ENCODE results near the gene ATP5IF1. TPM values are rescaled to one million over a fixed set of nuclear protein-coding genes. Genes with fewer than 3 reads are reported as not detected.

Gene ATP5IF1
- polyA plus RNA-seq, 1 experiment, result 168 TPM

DNA sequence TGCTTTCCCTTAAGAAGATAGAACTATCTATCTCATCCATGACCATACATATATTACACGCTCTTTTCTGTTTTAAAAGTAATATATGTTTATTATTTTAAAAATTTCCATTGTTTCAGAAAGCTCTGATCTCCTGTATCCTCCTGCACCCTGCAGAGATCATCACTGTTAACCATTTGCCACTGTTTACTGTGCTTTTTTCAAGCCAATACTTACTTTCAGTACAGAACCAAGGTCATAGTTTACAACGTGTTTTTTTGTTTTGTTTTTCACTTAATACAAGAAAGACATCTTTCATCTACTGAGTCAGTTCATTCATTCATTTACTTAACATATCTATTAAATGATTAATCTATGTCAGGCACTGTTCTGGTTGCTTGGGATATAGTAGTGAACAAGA lies 33.6 kb downstream of the ATP5IF1 start:
- TF ChIP-seq, protein P1, sequence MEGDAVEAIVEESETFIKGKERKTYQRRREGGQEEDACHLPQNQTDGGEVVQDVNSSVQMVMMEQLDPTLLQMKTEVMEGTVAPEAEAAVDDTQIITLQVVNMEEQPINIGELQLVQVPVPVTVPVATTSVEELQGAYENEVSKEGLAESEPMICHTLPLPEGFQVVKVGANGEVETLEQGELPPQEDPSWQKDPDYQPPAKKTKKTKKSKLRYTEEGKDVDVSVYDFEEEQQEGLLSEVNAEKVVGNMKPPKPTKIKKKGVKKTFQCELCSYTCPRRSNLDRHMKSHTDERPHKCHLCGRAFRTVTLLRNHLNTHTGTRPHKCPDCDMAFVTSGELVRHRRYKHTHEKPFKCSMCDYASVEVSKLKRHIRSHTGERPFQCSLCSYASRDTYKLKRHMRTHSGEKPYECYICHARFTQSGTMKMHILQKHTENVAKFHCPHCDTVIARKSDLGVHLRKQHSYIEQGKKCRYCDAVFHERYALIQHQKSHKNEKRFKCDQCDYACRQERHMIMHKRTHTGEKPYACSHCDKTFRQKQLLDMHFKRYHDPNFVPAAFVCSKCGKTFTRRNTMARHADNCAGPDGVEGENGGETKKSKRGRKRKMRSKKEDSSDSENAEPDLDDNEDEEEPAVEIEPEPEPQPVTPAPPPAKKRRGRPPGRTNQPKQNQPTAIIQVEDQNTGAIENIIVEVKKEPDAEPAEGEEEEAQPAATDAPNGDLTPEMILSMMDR (IDR thresholded peaks at IDR 0.05; ENCODE audit: insufficient read depth, low read depth, low read length), result no peak
- Histone ChIP-seq H3K4me3 (ENCODE audit: low read depth, low read length) (no peak overlapping the region), H3K36me3 (ENCODE audit: control insufficient read depth, insufficient read depth, low read length) (peaks cover 30% of the 10 kb centered on the region), H3K27me3 (ENCODE audit: control insufficient read depth, insufficient read depth, low read length) (no peaks in the 10 kb centered on the region)
- DNase-seq (ENCODE audit: low read depth), result no peak
- ChIA-PET POLR2A (interaction anchor here (0.7 kb wide), 1 partner anchor 17 kb away, joined by 8 read pairs; no protein-coding TSS in a partner anchor), CTCF (interaction anchor here (0.6 to 1.0 kb wide), 2 partner anchors 19 kb away, joined by 3 read pairs; no protein-coding TSS in a partner anchor)

DNA sequence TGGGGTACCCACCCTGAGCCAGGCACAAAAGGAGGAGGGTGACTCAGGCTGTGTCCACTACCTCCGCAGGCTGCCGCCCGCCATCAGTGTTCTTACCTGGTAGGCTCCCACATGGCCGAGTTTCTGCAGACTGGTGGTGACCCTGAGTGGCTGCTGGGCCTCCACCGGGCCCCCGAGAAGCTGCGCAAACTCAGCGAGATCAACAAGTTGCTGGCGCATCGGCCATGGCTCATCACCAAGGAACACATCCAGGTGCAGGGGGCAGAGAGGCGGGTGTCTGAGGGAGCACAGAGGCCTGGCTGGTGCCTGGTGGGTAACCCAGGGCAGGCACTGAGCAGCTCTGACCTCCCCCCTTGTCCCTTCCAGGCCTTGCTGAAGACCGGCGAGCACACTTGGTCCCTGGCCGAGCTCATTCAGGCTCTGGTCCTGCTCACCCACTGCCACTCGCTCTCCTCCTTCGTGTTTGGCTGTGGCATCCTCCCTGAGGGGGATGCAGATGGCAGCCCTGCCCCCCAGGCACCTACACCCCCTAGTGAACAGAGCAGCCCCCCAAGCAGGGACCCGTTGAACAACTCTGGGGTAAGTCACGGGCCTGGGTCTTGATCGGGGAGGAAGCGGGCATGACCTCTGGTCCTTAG lies 36.4 kb downstream of the ATP5IF1 start:
- CTCF ChIA-PET, result no interaction called here
- POLR2A ChIA-PET, result no interaction called here
- Histone ChIP-seq H3K27me3 (ENCODE audit: control insufficient read depth, insufficient read depth, low read length) (no peaks in the 10 kb centered on the region), H3K36me3 (ENCODE audit: control insufficient read depth, insufficient read depth, low read length) (peaks cover 43% of the 10 kb centered on the region), H3K4me3 (ENCODE audit: low read depth, low read length) (no peak overlapping the region)
- no peak for DNase-seq (ENCODE audit: low read depth)
- TF ChIP-seq, protein P1 (IDR thresholded peaks at IDR 0.05; ENCODE audit: insufficient read depth, low read depth, low read length), result no peak

DNA sequence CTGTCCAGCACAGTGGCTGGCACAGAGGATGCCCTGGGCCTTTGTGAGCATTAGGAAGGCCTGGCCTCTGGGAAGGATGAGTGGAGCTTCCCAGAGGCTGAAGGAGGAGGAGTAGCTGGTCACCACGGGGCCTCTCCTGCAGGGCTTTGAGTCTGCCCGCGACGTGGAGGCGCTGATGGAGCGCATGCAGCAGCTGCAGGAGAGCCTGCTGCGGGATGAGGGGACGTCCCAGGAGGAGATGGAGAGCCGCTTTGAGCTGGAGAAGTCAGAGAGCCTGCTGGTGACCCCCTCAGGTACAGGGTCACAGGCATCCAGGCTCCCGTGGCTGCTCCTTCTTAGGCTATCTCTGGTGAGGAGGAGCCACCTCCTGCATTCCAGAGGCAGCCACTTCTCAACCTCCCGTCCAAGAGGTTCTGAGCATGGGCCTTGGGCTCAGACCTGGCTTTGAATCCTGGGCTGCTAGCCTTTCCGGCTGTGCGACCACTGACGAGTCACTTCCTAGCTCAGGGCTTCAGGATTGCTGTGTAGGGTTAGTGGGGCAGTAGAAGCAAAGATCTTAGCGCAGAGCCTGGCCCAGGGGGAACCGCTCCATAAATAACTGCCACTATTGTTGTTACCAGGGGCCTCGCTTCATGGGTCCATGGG lies 37.4 kb downstream of the ATP5IF1 start:
- H3K36me3 ChIP-seq (ENCODE audit: control insufficient read depth, insufficient read depth, low read length), result peaks cover 49% of the 10 kb centered on the region
- no peak overlapping the region for H3K4me3 ChIP-seq (ENCODE audit: low read depth, low read length)
- DNase-seq (ENCODE audit: low read depth), result no peak
- ChIA-PET POLR2A (no interaction called here), CTCF (interaction anchor here (0.5 kb wide), 1 partner anchor 120 kb away, joined by 3 read pairs; no protein-coding TSS in a partner anchor)
- TF ChIP-seq, protein P1 (IDR thresholded peaks at IDR 0.05; ENCODE audit: insufficient read depth, low read depth, low read length), result no peak
- no peaks in the 10 kb centered on the region for H3K27me3 ChIP-seq (ENCODE audit: control insufficient read depth, insufficient read depth, low read length)

DNA sequence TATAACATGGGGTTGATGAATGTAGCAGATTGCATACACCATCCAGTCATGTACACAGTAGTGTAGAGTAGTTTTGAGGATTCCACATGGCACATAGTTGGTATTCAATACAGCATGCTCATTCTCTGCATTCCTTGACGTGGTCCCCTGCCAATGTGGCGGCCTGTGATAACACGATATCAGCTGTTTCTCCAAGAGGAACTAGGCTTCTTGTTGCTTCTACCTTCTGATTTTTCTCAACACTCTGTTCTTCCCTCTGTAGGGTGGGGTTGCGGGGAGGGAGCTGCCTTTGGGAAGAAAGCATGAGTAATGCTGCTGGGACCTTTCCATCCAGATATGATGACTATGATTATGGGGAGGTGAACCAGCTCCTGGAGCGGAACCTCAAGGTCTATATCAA lies 42.8 kb downstream of the ATP5IF1 start:
- H3K4me3 ChIP-seq (ENCODE audit: low read depth, low read length), result no peak overlapping the region
- no peak for DNase-seq (ENCODE audit: low read depth)
- ChIA-PET POLR2A (no interaction called here), CTCF (interaction anchor here (1.0 kb wide), 1 partner anchor 12 kb away, joined by 3 read pairs; no protein-coding TSS in a partner anchor)
- H3K27me3 ChIP-seq (ENCODE audit: control insufficient read depth, insufficient read depth, low read length), result no peaks in the 10 kb centered on the region
- TF ChIP-seq, protein P1 (IDR thresholded peaks at IDR 0.05; ENCODE audit: insufficient read depth, low read depth, low read length), result no peak
- H3K36me3 ChIP-seq (ENCODE audit: control insufficient read depth, insufficient read depth, low read length), result peaks cover 63% of the 10 kb centered on the region

DNA sequence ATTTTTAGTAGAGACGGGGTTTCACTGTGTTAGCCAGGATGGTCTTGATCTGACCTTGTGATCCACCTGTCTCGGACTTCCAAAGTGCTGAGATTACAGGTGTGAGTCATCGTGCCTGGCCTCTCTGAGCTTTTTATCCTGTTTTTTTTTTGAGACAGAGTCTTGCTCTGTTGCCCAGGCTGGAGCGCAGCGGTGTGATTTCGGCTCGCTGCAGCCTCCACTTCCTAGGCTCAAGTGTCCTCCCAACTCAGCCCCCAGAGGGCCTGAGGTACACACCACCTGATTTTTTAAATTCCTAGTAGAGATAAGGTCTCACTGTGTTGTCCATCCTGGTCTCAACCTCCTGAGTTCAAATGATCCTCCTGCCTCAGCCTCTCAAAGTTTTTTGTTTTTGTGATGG lies 43.8 kb downstream of the ATP5IF1 start:
- no peak for DNase-seq (ENCODE audit: low read depth)
- Histone ChIP-seq H3K27me3 (ENCODE audit: control insufficient read depth, insufficient read depth, low read length) (no peaks in the 10 kb centered on the region), H3K4me3 (ENCODE audit: low read depth, low read length) (no peak overlapping the region), H3K36me3 (ENCODE audit: control insufficient read depth, insufficient read depth, low read length) (peaks cover 56% of the 10 kb centered on the region)
- POLR2A ChIA-PET, result no interaction called here
- CTCF ChIA-PET, result interaction anchor here (1.0 kb wide), 1 partner anchor 16 kb away, joined by 4 read pairs; no protein-coding TSS in a partner anchor
- TF ChIP-seq, protein P1 (IDR thresholded peaks at IDR 0.05; ENCODE audit: insufficient read depth, low read depth, low read length), result no peak
